ENCODE data around the gene PTPRD.

PTPRD gene

DNA sequence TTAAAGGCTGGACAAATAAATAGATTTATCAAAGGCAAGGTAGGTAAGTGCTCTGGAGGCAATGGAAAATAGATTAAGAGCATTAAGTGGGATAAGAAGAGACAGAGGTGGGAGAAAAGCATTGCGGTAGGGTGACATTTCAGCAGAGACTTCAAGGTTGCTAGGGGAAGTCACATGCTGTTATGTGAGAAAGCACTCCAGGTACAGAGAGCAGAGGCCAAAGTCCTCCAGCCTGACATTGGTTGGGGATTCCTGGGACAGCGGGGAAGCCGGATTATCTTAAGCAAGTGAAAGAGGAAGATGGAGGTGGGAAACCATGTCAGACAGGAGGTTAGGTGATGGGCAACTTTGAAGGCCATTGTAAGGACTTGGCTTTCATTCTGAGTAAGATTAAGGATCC is 1222.9 kb downstream of the PTPRD start:
- Histone ChIP-seq H3K9me3 (ENCODE audit: insufficient read depth, low read depth, low read length) (no peaks in the 10 kb centered on the region), H3K79me2 (ENCODE audit: insufficient read depth, low read length) (no peaks in the 10 kb centered on the region), H3K9ac (ENCODE audit: low read depth, low read length, poor library complexity, severe bottlenecking) (no peak overlapping the region), H3K27me3 (ENCODE audit: insufficient read depth, low read length, poor library complexity, severe bottlenecking) (no peaks in the 10 kb centered on the region), H3K4me3 (ENCODE audit: low read length, poor library complexity, severe bottlenecking) (no peak overlapping the region), H2AFZ (ENCODE audit: low read length) (no peak overlapping the region), H3K4me1 (ENCODE audit: insufficient read depth, low read length, poor library complexity, severe bottlenecking) (no peaks in the 10 kb centered on the region), H3F3A (ENCODE audit: low read depth) (no peaks in the 10 kb centered on the region), H3K9me2 (replicated peaks; ENCODE audit: low read depth, low read length) (no peaks in the 10 kb centered on the region), H4K20me1 (ENCODE audit: insufficient read depth, low read length, poor library complexity, severe bottlenecking) (no peaks in the 10 kb centered on the region), H3K4me2 (ENCODE audit: low read depth, low read length, poor library complexity, severe bottlenecking) (no peak overlapping the region), H3K36me3 (ENCODE audit: insufficient read depth, low read length) (no peaks in the 10 kb centered on the region)
- TF ChIP-seq EZH2phosphoT487 (IDR thresholded peaks at IDR 0.05; ENCODE audit: borderline replicate concordance) = no peak
- TF ChIP-seq, protein P1, sequence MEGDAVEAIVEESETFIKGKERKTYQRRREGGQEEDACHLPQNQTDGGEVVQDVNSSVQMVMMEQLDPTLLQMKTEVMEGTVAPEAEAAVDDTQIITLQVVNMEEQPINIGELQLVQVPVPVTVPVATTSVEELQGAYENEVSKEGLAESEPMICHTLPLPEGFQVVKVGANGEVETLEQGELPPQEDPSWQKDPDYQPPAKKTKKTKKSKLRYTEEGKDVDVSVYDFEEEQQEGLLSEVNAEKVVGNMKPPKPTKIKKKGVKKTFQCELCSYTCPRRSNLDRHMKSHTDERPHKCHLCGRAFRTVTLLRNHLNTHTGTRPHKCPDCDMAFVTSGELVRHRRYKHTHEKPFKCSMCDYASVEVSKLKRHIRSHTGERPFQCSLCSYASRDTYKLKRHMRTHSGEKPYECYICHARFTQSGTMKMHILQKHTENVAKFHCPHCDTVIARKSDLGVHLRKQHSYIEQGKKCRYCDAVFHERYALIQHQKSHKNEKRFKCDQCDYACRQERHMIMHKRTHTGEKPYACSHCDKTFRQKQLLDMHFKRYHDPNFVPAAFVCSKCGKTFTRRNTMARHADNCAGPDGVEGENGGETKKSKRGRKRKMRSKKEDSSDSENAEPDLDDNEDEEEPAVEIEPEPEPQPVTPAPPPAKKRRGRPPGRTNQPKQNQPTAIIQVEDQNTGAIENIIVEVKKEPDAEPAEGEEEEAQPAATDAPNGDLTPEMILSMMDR (conservative IDR thresholded peaks at IDR 0.05; ENCODE audit: low read length) = no peak

DNA sequence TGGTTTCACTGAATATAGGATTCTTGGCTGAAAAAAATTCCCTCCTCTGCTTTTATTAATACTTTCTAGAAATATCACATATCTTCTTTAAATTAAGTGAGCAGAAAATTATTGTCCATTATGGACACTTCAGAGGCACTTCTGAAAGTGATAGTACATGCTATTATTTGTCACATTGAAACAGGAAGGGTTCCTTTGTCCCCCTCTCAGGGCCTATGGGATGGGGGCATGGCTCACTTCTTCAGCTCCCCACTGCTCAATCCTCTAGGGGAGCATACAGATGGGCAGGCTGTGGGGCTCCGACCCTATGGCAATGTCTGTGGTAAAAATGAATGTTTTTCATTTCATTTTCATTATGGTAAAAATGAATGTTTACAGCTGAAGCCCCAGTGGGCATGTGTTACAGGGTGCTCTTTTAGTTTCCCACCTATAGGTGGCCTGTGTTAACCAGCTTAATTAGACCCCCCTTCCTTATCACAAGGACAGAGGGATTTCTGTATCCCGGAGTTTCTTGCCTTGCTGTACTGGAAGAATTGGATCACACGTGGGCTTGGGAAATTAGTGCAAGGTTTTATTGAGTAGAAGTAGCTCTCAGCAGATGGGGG is 1225.2 kb downstream of the PTPRD start:
- Histone ChIP-seq H3K4me1 (ENCODE audit: insufficient read depth, low read length, poor library complexity, severe bottlenecking) (no peaks in the 10 kb centered on the region), H3F3A (ENCODE audit: low read depth) (no peaks in the 10 kb centered on the region), H3K9me2 (replicated peaks; ENCODE audit: low read depth, low read length) (no peaks in the 10 kb centered on the region), H4K20me1 (ENCODE audit: insufficient read depth, low read length, poor library complexity, severe bottlenecking) (no peaks in the 10 kb centered on the region), H3K9ac (ENCODE audit: low read depth, low read length, poor library complexity, severe bottlenecking) (no peak overlapping the region), H3K36me3 (ENCODE audit: insufficient read depth, low read length) (no peaks in the 10 kb centered on the region), H3K4me2 (ENCODE audit: low read depth, low read length, poor library complexity, severe bottlenecking) (no peak overlapping the region), H3K79me2 (ENCODE audit: insufficient read depth, low read length) (no peaks in the 10 kb centered on the region), H3K27me3 (ENCODE audit: insufficient read depth, low read length, poor library complexity, severe bottlenecking) (no peaks in the 10 kb centered on the region), H3K4me3 (ENCODE audit: low read length, poor library complexity, severe bottlenecking) (no peak overlapping the region), H3K9me3 (ENCODE audit: insufficient read depth, low read depth, low read length) (no peaks in the 10 kb centered on the region), H2AFZ (ENCODE audit: low read length) (no peak overlapping the region)
- TF ChIP-seq, protein P1 (conservative IDR thresholded peaks at IDR 0.05; ENCODE audit: low read length) = peak; percentile 45
- no peak for TF ChIP-seq EZH2phosphoT487 (IDR thresholded peaks at IDR 0.05; ENCODE audit: borderline replicate concordance)

DNA sequence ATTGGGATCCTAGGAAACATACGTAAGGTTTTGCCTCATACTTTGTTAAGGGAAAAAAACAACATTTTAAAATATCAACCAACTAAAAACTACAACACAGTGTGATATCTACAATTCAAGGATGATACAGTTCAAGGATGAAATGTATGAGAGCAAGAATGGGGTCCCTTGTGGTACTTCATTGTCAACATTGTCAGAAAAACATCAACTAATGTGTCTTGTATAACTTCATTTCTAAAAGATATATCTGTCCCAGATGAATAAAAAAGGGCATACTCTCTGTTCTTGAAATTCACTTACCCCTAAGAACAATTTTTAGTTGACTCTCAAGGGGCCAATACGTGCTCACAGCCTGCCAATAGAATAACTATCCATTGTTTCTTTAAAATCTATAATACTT is 1250.5 kb downstream of the PTPRD start:
- no peaks in the 10 kb centered on the region for H4K20me1 ChIP-seq (ENCODE audit: insufficient read depth, low read length, poor library complexity, severe bottlenecking)
- no peak overlapping the region for H3K9ac ChIP-seq (ENCODE audit: low read depth, low read length, poor library complexity, severe bottlenecking)
- no peak overlapping the region for H2AFZ ChIP-seq (ENCODE audit: low read length)
- no peak overlapping the region for H3K4me3 ChIP-seq (ENCODE audit: low read length, poor library complexity, severe bottlenecking)
- no peak for TF ChIP-seq EZH2phosphoT487 (IDR thresholded peaks at IDR 0.05; ENCODE audit: borderline replicate concordance)
- TF ChIP-seq, protein P1 (conservative IDR thresholded peaks at IDR 0.05; ENCODE audit: low read length) = no peak
- H3K4me2 ChIP-seq (ENCODE audit: low read depth, low read length, poor library complexity, severe bottlenecking) = no peak overlapping the region
- no peaks in the 10 kb centered on the region for H3K4me1 ChIP-seq (ENCODE audit: insufficient read depth, low read length, poor library complexity, severe bottlenecking)
- no peaks in the 10 kb centered on the region for H3K79me2 ChIP-seq (ENCODE audit: insufficient read depth, low read length)
- no peaks in the 10 kb centered on the region for H3K9me3 ChIP-seq (ENCODE audit: insufficient read depth, low read depth, low read length)
- no peaks in the 10 kb centered on the region for H3K36me3 ChIP-seq (ENCODE audit: insufficient read depth, low read length)
- no peaks in the 10 kb centered on the region for H3F3A ChIP-seq (ENCODE audit: low read depth)
- no peaks in the 10 kb centered on the region for H3K9me2 ChIP-seq (replicated peaks; ENCODE audit: low read depth, low read length)
- H3K27me3 ChIP-seq (ENCODE audit: insufficient read depth, low read length, poor library complexity, severe bottlenecking) = no peaks in the 10 kb centered on the region

Measured in Loucy (cell line).